HG02970 (cell line): ENCODE measurements around the gene P3H2.

Source experiments
- ATAC-seq: cut with Tn5 transposase; IDR thresholded peaks from one replicate; pipeline ENCODE4 v1.9.1; 2021; ENCODE audit warnings: mild to moderate bottlenecking, moderate library complexity, moderate number of reproducible peaks; ENCODE audit not compliant: unreplicated experiment, low FRiP score

P3H2 gene

DNA sequence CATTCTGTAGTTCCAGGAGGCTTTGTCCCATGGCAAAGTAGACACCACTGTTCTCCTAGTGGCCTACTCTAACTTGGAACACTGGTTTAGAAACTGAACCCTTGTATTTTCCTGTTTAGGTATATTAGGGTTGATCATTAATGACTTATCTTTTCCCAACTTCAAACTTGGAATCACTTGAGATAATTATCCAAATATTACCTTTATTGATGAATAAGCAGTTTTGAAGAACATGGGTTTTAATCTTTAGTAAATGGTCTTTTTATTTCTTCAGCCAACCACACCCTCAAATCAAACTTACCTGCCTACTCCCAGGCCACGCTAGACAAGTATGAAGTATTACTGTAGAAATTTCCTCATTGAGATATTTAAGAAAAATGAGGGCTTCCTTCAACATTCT is 6.5 kb upstream of the P3H2 start:
- no peak for ATAC-seq

DNA sequence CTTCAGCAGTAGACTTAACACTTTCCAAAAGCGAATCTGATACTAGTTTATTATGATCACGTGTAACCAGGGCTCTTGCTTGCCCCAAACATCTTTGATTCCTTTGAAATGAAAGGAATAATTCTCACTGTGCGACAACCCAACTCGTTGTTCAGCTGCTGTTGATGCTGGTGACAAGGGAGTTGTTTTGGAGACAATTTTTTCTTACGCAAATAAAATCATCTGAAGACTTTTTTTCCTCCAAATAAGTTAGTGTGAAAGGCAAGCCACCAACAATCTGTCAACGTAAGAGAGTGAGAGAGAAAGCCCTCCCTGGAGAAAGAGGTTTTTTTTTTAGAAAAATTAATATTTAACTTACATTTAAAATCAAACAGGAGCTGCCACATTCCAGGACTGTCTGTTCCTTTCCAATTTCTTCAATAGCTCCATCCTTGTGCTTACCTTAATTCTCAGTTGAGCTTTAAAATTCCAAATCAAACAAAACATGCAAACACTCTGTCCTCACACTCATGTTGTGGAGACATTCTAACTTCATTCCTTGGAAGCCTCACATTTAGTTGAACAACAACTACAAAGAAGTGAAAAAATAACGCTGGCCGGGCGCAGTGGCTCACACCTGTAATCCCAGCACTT is 4.9 kb upstream of the P3H2 start:
- no peak for ATAC-seq

DNA sequence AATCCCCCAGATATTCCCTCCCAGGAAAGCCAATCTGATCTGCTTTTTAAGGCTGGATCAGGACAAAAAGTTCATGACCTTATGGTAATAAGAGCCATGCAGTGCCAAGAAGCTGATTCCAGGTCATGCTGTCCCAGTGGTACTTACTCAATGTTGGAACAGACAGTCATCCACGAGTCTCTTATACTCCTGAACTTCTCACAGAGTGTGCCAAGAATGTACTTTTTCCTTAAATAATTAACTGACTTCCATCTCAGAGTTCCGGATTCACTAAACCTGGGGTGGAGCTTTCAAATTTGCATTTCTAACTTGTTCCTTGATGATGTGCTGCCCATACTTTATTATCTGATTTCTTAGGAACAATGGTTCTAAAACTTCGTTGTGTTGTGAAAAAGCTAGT is 3.4 kb upstream of the P3H2 start:
- ATAC-seq: no peak

DNA sequence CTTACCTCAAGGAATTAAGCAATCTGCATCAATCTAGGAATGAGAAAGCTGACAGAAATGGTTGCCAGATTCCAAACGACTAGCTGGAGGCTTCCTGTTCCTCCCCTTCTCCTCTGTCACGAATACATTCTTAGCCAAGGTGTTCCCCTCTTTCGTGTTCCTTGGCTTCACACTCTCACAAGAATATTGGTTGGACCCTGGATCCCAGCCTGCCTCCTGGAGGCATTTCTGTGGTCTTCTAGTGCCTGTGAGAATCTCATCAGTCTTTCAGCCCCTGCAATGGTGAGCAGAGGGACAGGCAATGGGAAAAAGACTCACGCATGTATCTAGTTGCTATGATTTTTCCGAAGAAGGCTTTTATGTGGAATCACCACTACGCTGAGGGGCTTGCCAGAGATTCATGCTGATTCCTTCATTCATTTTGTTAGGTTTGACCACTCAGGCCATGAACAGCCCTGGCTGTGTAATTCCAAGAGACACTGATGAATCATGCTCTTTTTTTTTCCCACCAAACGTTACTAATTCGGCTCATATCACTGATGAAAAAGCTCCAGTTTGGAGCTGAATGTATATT is 1.6 kb upstream of the P3H2 start:
- no peak for ATAC-seq

DNA sequence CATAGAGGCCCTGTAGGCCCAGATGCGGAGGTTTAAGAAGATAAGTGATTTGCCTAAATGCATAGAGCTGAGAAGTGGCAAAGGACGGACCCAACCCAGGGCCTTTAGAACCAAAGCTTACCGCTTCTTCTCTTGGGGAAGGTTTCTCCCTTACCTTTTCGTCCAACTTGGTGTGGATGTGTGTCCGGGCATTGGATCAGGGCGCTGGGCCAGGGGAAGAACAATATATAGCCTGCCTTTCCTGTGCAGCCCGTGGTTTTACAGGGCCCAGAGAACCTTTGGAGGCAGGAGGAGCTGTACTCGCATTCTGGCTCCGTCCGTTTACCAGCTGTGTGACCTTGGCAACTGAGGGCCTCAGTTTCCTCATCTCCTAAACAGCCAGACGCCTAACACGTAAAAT is 686 bp upstream of the P3H2 start:
- ATAC-seq: no peak

DNA sequence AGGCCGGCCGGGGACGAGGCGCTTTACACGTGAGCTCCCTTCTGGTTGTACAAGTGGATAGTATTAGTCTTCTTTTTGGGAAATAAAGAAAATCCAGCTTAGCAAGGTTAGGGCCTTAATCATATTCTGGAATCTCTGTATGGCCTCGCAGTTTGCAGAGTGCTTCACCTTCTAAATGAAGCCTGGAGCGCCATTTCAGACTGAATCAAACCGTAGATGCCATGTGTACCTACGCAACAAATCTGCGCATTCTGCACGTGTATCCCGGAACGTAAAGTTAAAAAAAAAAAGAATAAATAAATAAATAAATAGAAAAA is 322 bp upstream of the P3H2 start:
- ATAC-seq: no peak

DNA sequence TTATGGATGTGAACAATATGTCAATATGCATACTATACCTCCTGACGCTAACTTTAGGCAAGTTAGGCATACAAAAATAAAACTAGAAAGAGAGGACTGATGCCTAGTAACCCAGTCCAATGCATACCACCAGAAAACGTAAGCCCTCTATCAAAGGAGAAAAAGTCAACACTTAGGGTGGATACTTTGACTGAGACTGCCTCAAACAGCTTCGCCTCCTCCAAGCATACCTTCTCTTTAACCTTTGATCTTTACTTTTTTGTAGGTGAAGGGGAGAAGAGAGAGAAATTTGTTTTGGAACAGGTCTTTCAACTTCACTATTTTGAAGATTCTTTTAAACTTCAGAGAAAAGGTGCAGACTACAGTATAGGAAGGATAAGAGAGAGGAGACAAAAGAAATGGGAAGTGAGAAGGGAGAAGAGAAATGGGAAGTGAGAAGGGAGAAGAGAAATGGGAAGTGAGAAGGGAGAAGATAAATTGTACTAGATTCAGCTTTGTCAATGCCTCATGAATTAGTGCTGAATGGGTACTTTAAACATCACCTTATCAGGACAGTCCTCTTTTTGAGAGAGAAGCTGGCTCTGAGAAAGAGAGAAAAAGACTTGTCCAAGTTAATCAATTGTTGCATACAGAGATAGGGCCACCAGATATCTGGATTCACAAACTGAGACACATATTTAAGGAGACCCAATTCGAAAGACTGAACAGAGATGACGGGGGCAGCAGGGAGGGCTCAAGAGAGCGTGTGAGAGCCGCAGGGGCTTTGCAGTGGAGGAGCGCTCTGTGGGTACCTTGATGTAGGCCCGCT is 1.0 kb downstream of the P3H2 start:
- peak; percentile 5 for ATAC-seq

DNA sequence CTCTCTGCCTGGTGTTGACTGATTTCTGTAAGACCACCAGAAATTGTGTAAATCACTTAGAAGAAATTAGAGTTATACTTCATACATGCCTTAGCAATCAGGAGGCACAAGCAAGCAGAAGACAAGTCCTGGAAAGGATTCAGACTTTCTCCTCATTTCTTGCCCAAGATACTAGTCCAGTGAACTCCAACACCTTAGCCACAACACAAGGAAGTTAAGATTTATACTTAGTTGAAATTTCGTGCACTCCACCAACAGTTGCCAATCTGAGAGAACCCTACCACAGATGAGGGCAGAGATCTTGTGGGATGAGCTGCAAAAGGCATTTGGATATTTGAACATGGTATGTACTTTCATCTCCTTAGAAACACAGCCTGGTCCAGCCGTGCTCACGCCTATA is 2.3 kb downstream of the P3H2 start:
- ATAC-seq: no peak

DNA sequence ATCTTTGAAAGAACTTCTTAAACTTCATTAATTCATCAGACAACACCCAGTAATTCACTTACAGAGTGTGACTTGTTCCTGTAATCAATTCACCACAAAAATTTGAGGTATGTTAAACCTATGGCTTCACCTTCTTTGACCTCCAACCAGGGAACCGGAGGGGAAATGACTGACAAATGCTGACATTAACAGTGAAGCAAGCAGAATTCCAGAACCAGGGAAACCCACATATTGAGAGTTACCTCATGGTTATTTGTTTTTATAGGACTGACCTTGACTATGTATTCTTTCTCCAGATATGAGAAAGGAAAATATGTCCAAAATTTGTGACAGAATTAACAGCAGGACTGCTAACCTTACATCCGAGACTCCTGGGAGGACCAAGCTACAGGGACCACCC is 2.7 kb downstream of the P3H2 start:
- ATAC-seq: no peak

DNA sequence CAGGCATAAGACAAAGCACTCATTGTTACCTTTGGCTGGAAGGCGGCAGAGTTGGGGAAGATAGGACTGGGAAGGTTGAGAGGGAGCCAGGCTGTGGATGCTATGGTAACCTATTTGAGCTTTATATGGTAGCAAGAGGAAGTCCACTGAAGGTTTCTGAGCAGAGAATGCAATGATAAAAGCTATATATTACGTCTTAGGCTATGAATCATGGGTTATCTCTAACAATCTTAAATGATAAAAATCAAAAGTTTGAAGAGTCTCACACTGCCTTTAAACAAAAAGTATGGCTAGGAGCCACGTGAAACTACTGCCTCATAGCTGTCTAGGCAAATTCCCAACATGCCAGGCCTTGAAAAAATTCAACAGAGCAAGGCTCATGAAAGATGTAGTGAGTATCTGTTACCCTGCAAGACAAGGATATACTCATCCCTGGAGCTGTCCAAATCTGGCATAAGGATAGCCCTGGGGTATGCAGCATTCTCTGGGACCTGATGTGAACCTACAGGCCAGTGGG is 4.1 kb downstream of the P3H2 start:
- ATAC-seq: no peak

DNA sequence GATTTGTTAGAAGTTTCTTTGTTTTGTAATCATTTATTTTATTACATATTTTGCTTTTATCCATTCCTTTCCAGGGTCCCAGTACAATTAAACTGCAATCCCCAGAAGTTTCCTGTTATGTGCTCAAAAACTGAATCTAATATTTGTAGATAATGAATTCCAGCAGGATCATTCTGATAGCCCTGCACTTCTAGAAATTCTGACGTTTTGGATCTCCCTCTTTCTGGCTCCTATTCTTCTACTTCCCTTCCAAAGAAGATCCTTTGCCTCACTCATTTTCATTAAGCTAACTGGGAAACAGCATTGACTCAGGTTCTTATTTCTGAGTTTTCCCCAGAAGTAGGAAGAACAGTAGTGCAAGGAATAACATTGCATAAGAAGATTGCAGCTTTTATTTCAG is 9.9 kb downstream of the P3H2 start:
- no peak for ATAC-seq

DNA sequence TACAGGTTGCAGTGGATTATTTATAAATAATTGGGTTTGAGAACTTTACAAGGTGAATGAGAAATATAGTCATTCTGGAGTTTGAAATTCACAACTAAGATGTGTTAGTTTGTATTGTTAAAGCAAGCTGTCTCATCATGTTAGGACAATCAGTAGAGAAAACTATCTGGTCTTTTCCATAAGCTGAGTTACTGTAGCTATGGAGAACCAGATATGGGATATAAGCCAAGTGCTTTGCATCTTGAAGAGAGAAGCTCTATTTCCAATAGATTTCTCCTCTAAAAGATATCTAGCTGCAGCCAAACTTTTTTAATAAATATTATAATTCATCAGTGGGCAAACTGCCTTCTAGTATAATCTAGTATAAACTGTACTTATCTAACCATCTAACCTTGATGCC is 11.3 kb downstream of the P3H2 start:
- ATAC-seq: no peak

DNA sequence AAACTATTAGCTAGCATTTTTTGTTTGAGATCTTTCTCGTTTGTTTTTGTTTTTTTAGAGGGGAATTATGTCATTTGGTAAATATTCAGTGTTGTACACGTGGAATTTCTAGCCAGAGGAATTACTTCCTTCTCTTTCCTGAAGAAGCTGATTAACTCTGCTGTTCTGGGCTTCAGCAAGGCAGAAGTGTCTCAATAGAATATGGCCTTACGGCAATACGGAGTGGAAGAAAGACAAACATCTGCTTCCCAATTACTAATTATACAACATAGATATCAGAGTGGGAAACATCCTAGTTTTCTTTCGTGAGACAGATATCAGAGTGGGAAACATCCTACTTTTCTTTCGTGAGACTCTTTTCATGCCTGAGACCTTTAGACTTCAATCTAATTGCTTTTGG is 11.9 kb downstream of the P3H2 start:
- no peak for ATAC-seq

DNA sequence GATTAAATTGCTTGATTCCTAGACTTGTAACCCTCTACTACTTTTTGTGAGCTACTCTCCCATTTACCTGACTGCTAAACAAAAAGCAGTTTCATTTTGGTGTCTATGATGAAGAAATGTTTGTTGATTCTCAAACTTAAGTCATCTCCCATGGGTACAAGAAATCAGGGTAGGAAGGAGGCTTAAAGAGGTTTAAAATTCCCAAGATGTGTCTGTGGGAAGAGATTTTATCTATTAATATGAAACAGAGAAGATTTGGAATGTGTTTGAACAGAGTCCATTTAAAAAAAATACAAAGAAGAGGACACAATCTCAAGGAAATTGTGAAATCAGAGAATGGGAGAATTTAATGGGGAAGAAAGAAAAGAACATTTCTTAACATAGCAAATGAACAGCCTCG is 14.8 kb downstream of the P3H2 start:
- no peak for ATAC-seq

DNA sequence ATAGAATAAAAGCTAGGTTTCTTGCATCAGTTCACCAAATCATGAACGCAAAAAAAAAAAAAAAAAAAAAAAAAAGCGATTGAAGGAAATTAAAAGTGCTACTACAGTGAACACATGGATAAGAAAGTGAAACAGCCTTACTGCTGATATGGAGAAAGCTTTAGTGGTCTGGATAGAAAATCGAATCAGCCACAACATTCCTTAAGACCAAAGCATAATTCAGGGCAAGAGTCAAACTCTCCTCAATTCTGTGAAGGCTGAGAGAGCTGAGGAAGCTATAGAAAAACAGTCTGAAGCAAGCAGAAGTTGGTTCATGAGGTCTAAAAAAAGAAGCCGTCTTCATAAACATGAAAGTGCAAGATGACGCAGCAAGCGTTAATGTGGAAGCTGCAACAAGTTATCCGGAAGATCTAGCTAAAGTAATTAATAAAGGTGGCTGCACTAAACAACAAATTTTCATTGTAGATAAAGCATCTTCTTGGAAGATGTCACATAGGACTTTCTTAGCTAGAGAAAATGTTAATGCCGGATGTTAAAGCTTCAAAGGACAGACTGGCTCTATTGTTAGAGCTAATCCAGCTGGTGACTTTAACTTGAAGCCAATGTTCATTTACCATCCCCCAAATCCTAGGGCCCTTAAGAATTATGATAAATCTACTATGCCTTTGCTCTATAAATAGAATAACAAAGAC is 19.2 kb downstream of the P3H2 start:
- no peak for ATAC-seq

DNA sequence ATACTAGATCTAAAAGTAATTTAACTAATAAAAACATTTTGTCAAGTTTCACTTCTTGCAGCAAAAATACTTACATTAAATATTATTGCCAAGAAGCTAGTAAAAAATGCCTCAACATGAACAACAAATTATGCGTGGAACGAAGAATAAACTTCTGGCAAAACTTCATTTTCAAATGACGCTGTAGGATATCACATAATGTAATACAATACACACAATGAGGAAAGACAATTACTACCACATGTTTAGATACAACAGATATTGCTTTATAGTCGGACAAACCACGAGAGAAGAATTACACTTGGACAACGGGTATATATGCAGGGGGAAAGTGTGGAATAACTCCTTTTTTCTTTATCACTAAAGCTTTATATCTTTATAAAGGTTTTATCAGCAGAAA is 21.6 kb downstream of the P3H2 start:
- no peak for ATAC-seq

DNA sequence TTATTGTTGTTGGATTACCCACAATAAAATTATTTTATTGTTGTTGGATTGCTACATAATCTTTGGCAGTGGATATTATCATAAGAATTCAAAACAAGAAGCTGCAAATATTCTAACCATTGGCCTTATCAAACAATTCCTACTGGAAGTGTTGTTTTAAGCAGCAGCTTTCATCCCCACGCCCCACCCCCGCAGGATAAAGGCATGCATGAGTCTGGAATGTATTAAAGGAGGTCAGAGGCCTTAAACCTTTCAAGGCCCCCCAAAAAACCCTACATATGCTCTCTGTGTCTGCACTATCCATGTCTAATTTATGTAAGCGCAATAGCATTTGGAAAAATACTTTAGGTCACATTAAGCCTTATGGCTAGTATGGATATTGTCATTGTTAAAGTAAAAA is 23.1 kb downstream of the P3H2 start:
- ATAC-seq: no peak

DNA sequence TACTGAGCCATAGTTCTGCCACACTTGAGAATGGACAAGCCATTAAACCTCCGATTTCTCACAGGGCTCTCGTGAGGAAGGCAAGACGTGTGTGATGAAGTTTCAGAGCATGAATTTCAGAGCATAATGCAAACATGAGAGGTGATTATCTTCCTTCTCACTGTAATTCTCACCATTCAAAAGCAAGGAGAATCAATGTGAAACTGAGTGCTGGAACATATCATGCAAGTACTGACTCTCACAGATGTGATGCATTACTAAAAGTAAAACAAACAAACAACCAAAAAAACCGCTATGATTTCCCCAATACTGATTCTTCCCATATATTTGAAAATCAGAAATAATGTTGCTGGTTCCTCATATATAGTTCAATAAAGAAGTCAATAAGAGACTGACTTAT is 23.7 kb downstream of the P3H2 start:
- ATAC-seq: no peak

DNA sequence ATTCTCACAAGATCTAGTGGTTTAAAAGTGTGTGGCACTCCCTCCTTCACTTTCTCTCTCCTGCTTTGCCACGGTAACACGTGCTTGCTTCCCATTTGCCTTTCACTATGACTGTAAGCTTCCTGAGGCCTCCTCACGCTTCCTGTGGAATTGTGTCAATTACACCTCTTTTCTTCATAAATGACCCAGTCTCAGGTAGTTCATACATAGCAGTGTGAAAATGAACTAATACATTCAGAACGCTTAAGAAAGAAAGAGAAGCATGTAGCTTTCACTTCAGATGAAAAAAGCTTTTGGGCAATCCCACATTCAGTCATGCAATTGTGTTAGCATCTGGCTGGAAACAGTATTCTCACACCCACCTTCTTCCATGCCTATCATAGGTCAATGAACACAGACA is 24.4 kb downstream of the P3H2 start:
- no peak for ATAC-seq

DNA sequence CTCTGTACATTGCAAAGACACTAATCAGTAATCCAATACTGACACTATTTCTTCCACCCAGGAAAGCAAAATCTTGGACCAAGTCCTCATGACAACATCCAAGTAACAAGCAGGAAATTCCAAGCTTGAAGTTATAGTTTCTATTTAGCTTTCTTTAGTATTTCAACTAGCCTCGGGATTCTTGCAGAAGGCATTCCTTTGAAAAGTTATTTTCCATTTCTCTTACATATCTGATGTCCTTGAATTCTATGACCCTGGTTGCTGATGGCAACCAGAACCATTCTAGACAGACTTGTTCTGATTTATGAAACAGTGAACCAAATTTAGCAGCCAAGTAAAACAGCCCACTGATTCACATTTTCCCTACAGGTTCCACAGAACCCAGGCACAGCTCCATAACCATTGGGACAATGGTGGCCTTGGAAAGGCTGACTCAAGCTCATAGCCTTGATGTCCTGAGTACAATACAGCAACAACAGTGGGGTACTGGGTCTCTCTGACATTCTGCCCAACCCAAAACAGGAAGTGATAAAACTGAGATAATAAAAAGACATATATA is 26.5 kb downstream of the P3H2 start:
- ATAC-seq: no peak

DNA sequence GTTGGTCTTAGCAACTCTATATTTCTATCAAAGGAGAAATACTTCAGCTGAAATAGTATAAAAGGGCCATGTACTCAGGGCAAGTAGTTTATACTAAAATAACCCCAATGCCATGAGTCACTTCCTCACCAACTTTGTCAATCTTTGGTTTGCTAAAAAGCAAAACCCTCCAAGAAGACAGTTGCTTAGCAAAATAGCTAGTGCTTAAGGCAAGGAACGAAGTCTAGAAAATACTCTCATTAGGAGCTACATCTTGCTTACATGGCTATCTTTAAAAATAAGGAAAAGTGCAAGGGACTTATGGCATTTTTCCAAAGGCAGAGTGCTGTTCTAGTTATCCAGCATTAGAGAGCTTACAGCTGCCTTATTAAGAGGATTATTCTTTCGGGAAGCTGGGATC is 28.4 kb downstream of the P3H2 start:
- no peak for ATAC-seq
